GM12878 (cell line): ENCODE results near the gene CXXC5. TPM values are rescaled to one million over a fixed set of nuclear protein-coding genes. Genes with fewer than 3 reads are reported as not detected.

Experiments
- ATAC-seq: fragments of 200-7000 bp; cut with Tn5 transposase; 3 replicates; pipeline ENCODE4 v1.9.1; 2020; ENCODE audit warnings: mild to moderate bottlenecking, moderate library complexity
- BruUV-seq: library from RNA; stranded (reverse); fragments of 400-500 nt; replicated peaks from 2 replicates; lab custom pipeline; 2021; lab: Mats Ljungman, UMichigan
- CTCF ChIA-PET: fragments of 300-600 bp; sonication (Branson Sonifier 250); formaldehyde crosslinking; extraction: SDS; loops from one replicate; lab custom pipeline; 2021; ENCODE audit warnings: inconsistent platforms; lab: Yijun Ruan, JAX
- POLR2A ChIA-PET: fragments of 350-600 bp; formaldehyde crosslinking; extraction: SDS; loops from one replicate; lab custom pipeline; 2021; ENCODE audit warnings: inconsistent platforms; lab: Charles Lee
- RAD21 ChIA-PET: fragments of 300-600 bp; sonication (Branson Sonifier 250); formaldehyde crosslinking; loops from one replicate; lab custom pipeline; 2023; ENCODE audit warnings: antibody characterized with exemption; ENCODE audit not compliant: unreplicated experiment; lab: Charles Lee
- SMC1A ChIA-PET: fragments of 300-600 bp; sonication (Branson Sonifier 250); formaldehyde crosslinking; loops from one replicate; lab custom pipeline; 2023; ENCODE audit not compliant: unreplicated experiment, uncharacterized antibody; lab: Charles Lee
- DNase-seq: peaks from one replicate; pipeline ENCODE4 v3.0.0-alpha.2; 2011; ENCODE audit warnings: low read depth, low spot score
- FAIRE-seq: peaks from 3 replicates; lab custom pipeline; 2011; peaks lifted over from hg19 to GRCh38; lab: Jason Lieb, UNC
- H2AFZ ChIP-seq: 2 replicates; pipeline ENCODE4 v1.6.0; 2011; ENCODE audit warnings: low read depth, low read length, control low read depth; ENCODE audit not compliant: control insufficient read depth
- H3K27ac ChIP-seq: 2 replicates; pipeline ENCODE4 v1.5.1; 2011; ENCODE audit warnings: control low read depth; ENCODE audit not compliant: control insufficient read depth, insufficient read depth
- H3K27me3 ChIP-seq, 2 experiments: replicated peaks in 1 of 2; 2 replicates each; pipeline versions ENCODE4 v1.6.0 to v1.6.1; 2011; ENCODE audit warnings: low read length in 1 of 2; ENCODE audit not compliant: control insufficient read depth in 2 of 2, insufficient read depth in 2 of 2
- H3K36me3 ChIP-seq, 2 experiments: 2 replicates each; pipeline ENCODE4 v1.5.1; 2011; ENCODE audit warnings: low read length in 1 of 2; ENCODE audit not compliant: control insufficient read depth in 2 of 2, insufficient read depth in 2 of 2
- H3K4me1 ChIP-seq: 2 replicates; pipeline ENCODE4 v1.6.1; 2011; ENCODE audit warnings: mild to moderate bottlenecking, low read length, moderate library complexity, mixed read lengths; ENCODE audit not compliant: control insufficient read depth, insufficient read depth
- H3K4me2 ChIP-seq: 2 replicates; pipeline ENCODE4 v1.6.0; 2011; ENCODE audit warnings: control low read depth; ENCODE audit not compliant: control insufficient read depth, insufficient read depth
- H3K4me3 ChIP-seq: fragments of 200-600 bp; sonication (generic); 2 replicates; pipeline ENCODE4 v1.5.1; 2016
- H3K79me2 ChIP-seq: 2 replicates; pipeline ENCODE4 v1.6.0; 2011; ENCODE audit warnings: low read length; ENCODE audit not compliant: control insufficient read depth, insufficient read depth
- H3K9ac ChIP-seq: 2 replicates; pipeline ENCODE4 v1.8.0; 2011; ENCODE audit warnings: low read length, control low read depth, mixed read lengths; ENCODE audit not compliant: control insufficient read depth, insufficient read depth
- H3K9me3 ChIP-seq: replicated peaks from 3 replicates; pipeline ENCODE4 v1.5.1; 2011; ENCODE audit warnings: mild to moderate bottlenecking, low read length; ENCODE audit not compliant: control insufficient read depth, insufficient read depth
- H4K20me1 ChIP-seq: 2 replicates; pipeline ENCODE4 v1.6.0; 2011; ENCODE audit not compliant: control insufficient read depth, insufficient read depth
- MEF2B ChIP-seq: fragments of 450-650 bp; IDR thresholded peaks from 2 replicates; pipeline ENCODE4 v1.6.1; 2018; ENCODE audit warnings: mild to moderate bottlenecking, moderate library complexity; ENCODE audit not compliant: partially characterized antibody, poor library complexity, severe bottlenecking
- MTA3 ChIP-seq: IDR thresholded peaks from 2 replicates; pipeline ENCODE4 v1.6.1; 2012; ENCODE audit warnings: low read length, inconsistent platforms, borderline replicate concordance
- RFX5 ChIP-seq: IDR thresholded peaks from 2 replicates; pipeline ENCODE4 v1.6.1; 2011; ENCODE audit warnings: low read depth, low read length, improper control_type of control experiment
- SUZ12 ChIP-seq: fragments of 200-600 bp; sonication (generic); IDR thresholded peaks from one replicate; pipeline ENCODE4 v1.6.1; 2018; ENCODE audit warnings: antibody characterized with exemption, mild to moderate bottlenecking; ENCODE audit not compliant: unreplicated experiment
- WGBS: methylation state at CpG from one replicate; pipeline ENCODE4 v1.1.6; 2016; ENCODE audit warnings: low lambda C conversion rate; ENCODE audit not compliant: insufficient replicate concordance, insufficient coverage; ENCODE audit errors: missing lambda C conversion rate; 5-methylcytosine and 5-hydroxymethylcytosine counted together
- in situ Hi-C: fragments of 300-500 bp; cut with MboI; formaldehyde crosslinking; loops from 9 replicates; pipeline ENCODE4 v1.14.3; 2018; ENCODE audit warnings: mixed read lengths
- intact Hi-C: fragments of 100-400 bp; cut with micrococcal nuclease; formaldehyde crosslinking; loops from one replicate; pipeline ENCODE4 v1.14.2; 2022; ENCODE audit not compliant: unreplicated experiment
- polyA plus RNA-seq, 11 experiments: library from polyadenylated mRNA; depleted of rRNA in 4 of 11; unstranded in 6 of 11; stranded (reverse) in 5 of 11; fragments of >200 nt; fragmentation: Nextera tagmentation in 4 of 11; fragmentation: Illumina TruSeq in 1 of 11; extraction: Ambion mirVana in 4 of 11; extraction: Trizol in 1 of 11; gene quantifications; 1 replicate in 1 of 11; 2 replicates in 10 of 11; pipeline versions ENCODE4 v1.2.1 to v1.2.3, GENCODE V29; 2011 to 2016; ENCODE audit warnings: inconsistent platforms in 2 of 11, missing spikeins in 2 of 11, low read depth in 1 of 11
- total RNA-seq, 4 experiments: library from RNA; depleted of rRNA in 3 of 4; stranded (reverse); fragments of >200 nt in 3 of 4; fragmentation: Illumina TruSeq in 1 of 4; extraction: Trizol in 1 of 4; gene quantifications; 2 replicates each; pipeline versions ENCODE4 v1.2.1 to v1.2.3, GENCODE V29; 2013 to 2021

Gene CXXC5
- total and polyA plus RNA-seq, 10 of the 15 experiments (the other 5 are each of a cell fraction or from before 2014, with no cell fraction given), result 1.8 to 90.8 (median 40.7) TPM

DNA sequence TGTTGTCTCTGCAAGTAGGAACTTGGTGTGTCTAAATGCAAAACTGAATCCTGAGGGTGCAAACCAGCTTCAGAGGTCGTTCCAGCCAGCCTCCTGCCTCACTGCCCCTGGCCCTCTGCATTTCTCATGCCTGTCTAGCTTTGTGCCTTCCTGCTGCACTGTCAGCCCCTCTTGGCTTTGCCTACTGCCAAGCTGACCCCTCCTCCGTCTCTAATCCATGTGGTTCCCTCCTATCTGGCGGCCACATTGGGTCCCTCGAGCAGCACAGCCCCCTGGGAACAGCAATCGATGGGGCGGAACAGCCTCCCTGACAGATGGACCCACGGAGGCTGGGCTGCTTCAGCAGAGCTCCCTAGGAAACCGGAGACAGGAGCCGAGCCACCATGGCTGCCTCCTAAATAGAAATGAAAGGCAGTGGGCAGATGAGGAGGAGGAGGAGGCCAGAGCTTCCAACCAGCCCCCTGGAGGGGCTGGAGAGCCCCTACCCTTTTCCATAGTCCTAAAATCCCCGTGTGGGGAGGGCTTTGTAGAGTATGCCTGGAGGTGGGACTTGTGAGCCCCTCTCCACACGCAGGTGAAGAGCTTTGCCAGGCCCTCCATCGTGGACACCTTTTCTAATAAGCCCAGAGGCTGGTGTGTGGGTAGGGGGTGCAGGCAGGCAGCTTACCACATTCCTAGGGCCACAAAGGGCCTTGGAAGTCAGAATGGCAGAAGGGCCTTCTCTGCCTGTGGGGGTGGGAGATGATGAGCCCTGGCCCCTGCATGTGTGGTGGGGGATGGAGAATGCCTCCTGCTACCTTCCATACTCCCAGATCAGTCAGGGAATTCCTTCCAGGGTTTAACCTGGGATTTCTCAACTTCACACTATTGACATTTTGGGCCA is 9.2 kb upstream of the CXXC5 start:
- H4K20me1 ChIP-seq, result no peaks in the 10 kb centered on the region
- no peaks in the 10 kb centered on the region for H3K27me3 ChIP-seq
- FAIRE-seq (no peak), ATAC-seq (no peak), DNase-seq (no peak)
- H3K4me2 ChIP-seq, result peak overlapping the region; percentile 98
- TF ChIP-seq RFX5, result no peak
- peak; percentile 22 for TF ChIP-seq MEF2B
- no peak for TF ChIP-seq SUZ12
- TF ChIP-seq MTA3, result no peak
- 31% methylated on average over 12 of the region's 12 CpGs for WGBS
- BruUV-seq, result no TSS peak
- ChIA-PET SMC1A (interaction anchor here (0.7 to 8.5 kb wide), 9 partner anchors 12 to 106 kb away, joined by 3 to 212 read pairs (median 28); partner anchors contain the start of gene CXXC5), RAD21 (interaction anchor here (0.7 to 9.2 kb wide), 13 partner anchors 11 to 126 kb away, joined by 3 to 265 read pairs (median 25); partner anchors contain the start of gene CXXC5), CTCF (interaction anchor here (1.2 to 9.9 kb wide), 9 partner anchors 12 to 330 kb away, joined by 3 to 335 read pairs (median 12); partner anchors contain the start of gene CXXC5), POLR2A (interaction anchor here (0.9 to 9.8 kb wide), 10 partner anchors 9 to 471 kb away, joined by 3 to 163 read pairs (median 20); partner anchors contain the start of gene CXXC5)
- H3K4me1 ChIP-seq, result peaks cover 47% of the 10 kb centered on the region
- intact Hi-C loops, result loop anchor here (5.0 to 10.0 kb wide), 3 partner anchors 108 to 326 kb away; no protein-coding TSS in a partner anchor
- no peak overlapping the region for H2AFZ ChIP-seq
- H3K79me2 ChIP-seq, result peaks cover 4% of the 10 kb centered on the region
- peak overlapping the region; percentile 76 for H3K9ac ChIP-seq
- no peaks in the 10 kb centered on the region for H3K36me3 ChIP-seq
- H3K9me3 ChIP-seq, result no peaks in the 10 kb centered on the region
- peak overlapping the region; percentile 97 for H3K27ac ChIP-seq
- H3K4me3 ChIP-seq, result peak overlapping the region; percentile 67; the same call in 1 of the 2 replicates
- in situ Hi-C loops, result no loop called here
